ENCODE results near the gene LCLAT1.

The LCLAT1 gene

DNA sequence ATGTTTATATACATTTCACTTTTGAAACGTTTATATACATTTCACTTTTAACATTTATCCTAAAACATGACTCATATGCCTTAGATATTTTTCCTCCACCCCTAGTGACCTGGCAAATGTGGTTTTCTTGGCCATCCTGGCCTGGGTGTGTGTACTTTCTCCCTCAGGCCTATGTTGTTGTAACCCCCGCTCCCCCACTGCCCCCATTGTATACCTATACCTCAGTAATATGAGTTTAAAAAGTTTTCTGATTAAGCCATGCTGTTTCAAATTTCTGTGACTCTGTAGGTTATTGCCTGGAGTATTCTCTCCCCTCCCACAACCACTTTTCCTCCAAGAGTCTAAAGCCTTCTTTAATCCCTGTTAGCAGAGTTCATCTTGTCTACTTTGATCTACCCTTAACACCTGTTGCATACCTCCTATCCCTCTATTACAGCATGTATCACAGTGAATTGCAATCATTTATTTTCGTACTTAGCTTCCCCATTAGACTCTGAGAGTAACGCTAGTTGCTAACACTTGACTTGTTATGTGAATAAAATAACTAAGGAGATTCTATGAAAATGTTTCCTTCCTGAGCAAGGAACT is 67.9 kb downstream of the LCLAT1 start:
- no peak for DNase-seq (ENCODE audit: low read depth, low spot score)

DNA sequence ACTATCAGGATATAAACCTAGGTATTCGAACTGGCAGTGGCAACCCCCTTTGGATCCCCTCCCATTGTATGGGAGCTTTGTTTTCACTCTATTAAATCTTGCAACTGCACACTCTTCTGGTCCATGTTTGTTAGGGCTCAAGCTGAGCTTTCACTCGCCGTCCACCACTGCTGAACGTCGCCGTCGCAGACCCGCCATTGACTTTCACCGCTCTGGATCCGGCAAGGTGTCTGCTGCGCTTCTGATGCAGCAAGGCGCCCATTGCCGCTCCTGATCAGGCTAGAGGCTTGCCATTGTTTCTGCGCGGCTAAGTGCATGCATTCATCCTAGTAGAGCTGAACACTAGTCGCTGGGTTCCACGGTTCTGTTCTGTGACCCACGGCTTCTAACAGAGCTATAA is 69.1 kb downstream of the LCLAT1 start:
- DNase-seq (ENCODE audit: low read depth, low spot score), result no peak

DNA sequence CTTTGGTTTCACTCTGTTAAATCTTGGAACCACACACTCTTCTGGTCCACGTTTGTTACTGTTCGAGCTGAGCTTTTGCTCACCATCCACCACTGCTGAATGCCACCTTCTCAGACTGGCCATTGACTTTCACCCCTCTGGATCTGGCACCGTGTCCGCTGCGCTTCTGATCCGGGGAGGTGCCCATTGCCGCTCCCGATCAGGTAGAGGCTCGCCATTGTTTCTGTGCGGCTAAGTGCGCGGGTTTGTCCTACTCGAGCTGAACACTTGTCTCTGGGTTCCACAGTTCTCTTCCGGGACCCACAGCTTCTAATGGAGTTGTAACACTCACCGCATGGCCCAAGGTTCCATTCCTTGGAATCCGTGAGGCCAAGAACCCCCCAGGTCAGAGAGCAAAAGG is 72.8 kb downstream of the LCLAT1 start:
- DNase-seq (ENCODE audit: low read depth, low spot score), result no peak

- DNase-seq (ENCODE audit: low read depth, low spot score), result no peak
These were observed 75.4 kb downstream of the LCLAT1 start for GRCh38 chr2:30522421-30522820.

- DNase-seq (ENCODE audit: low read depth, low spot score), result peak; percentile 4
These were observed 80.4 kb downstream of the LCLAT1 start for GRCh38 chr2:30527411-30527810.

GRCh38 chr2:30527859-30528258 is 80.8 kb downstream of the LCLAT1 start:
- DNase-seq (ENCODE audit: low read depth, low spot score), result peak; percentile 2

DNA sequence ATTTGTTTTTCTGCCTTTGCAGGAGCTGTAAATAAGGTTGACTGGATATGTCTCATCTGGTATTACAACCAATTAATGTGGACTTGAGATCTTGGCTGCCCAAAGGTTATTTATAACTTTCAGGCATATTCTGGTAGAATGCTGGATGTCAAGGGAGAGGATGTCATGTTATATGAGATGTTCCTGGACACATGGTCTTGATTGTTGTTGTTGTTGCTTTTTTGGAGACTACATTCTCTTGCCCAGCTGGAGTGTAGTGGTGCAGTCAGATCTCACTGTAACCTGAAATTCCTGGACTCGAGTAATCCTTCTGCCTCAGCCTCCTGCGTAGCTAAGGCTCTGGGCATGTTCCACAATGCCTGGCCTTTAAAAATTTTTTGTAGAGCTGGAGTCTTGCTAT is 83.3 kb downstream of the LCLAT1 start:
- DNase-seq (ENCODE audit: low read depth, low spot score), result no peak

GRCh38 chr2:30541680-30542079 is 94.6 kb downstream of the LCLAT1 start:
- no peak for DNase-seq (ENCODE audit: low read depth, low spot score)

- no peak for DNase-seq (ENCODE audit: low read depth, low spot score)
These were observed 98.8 kb downstream of the LCLAT1 start for GRCh38 chr2:30545875-30546274.

GRCh38 chr2:30548386-30548785 is 101.3 kb downstream of the LCLAT1 start:
- no peak for DNase-seq (ENCODE audit: low read depth, low spot score)

DNA sequence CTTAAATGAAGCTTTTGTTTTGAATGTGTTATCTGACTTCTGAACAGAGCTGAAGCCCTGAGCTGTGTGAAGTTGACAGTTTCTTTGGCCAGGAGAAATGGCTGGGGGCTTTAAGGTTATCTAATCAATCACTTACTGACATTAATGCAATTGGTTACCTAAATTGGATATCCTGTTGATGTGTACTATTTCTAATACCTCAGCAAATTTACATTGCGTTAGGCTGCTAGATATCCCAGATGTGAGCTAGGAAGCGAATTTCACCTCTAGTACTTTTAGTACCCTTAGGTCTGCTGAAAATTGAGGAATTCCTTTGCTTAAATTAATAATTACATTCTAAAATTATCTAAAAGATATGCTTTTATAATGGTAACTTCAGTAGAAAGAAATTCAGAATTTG is 102.0 kb downstream of the LCLAT1 start:
- DNase-seq (ENCODE audit: low read depth, low spot score), result no peak

DNA sequence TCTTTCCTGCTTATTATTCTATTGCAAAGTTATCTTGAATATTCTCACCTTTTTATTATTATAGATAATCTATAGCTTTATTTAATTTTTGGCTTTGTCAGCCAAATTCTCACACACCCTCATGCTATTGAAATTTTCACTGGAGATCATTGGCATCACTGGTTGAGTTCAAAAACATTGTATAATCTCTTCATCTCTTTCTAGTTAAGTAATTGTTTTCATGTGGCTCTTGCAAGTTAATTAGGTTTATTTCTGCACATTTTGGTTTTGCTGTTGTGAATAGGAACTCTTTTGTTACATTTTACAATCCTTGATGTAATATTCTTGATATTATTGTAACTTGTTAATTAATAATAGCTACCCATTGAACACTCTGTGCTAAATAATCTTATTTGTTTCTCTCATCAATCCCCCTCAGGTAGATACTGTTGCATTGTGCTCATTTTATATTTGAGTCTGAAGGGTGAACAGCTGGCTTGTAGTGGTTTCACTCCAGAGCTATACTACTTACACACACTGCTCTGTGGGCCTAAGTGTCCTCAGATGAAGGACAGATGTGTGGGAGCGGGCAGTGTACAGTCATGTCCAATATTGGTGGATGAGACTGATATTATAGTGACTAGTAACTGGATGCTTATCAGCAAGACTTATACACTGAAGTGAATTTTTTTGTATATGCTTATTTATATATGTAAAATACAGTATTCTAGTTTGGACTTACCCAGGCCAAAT is 112.7 kb downstream of the LCLAT1 start:
- DNase-seq (ENCODE audit: low read depth, low spot score), result no peak

DNA sequence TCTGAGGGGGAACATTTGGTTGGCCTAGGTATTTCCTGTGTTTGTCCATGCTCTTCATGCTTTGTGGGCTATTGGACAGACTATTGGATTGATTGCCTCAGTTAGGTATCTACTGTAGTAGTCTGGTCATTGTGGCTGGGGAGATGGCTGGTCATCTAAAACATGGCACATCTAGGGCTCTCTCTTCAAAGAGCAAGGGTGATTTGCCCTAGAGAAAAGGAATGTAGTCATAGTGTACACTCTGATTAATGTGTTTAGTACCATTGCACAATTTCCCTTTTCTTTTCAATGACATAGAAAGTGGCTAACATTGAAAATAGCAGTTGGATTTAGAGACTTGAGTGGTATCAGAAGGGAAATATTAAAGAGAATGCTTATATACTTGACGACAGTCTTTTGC is 114.3 kb downstream of the LCLAT1 start:
- DNase-seq (ENCODE audit: low read depth, low spot score), result no peak

- no peak for DNase-seq (ENCODE audit: low read depth, low spot score)
These were observed 118.9 kb downstream of the LCLAT1 start for GRCh38 chr2:30565851-30566358.

- DNase-seq (ENCODE audit: low read depth, low spot score), result no peak
These were observed 119.6 kb downstream of the LCLAT1 start for GRCh38 chr2:30566631-30567030.

GRCh38 chr2:30567317-30567716 is 120.3 kb downstream of the LCLAT1 start:
- no peak for DNase-seq (ENCODE audit: low read depth, low spot score)

- DNase-seq (ENCODE audit: low read depth, low spot score), result no peak
These were observed 122.9 kb downstream of the LCLAT1 start for GRCh38 chr2:30569946-30570345.

DNA sequence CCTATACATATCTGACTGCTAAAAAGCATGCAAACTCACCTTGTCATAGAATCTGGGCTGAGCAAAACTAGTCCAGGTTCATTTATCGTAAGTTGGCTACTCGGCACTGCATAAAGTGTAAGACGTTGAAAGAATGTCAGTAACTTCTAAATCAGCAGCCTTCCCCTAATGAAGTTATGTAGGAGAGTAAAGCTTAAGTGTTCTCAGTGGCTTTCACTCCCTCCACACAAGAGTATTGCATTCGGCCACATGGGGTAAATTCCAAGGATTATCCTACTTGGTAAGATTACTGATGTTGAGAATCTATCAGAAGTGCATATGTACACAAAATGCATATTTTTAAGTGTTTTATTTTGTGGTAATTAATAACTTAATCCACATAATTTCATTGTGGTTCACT is 130.1 kb downstream of the LCLAT1 start:
- no peak for DNase-seq (ENCODE audit: low read depth, low spot score)

DNA sequence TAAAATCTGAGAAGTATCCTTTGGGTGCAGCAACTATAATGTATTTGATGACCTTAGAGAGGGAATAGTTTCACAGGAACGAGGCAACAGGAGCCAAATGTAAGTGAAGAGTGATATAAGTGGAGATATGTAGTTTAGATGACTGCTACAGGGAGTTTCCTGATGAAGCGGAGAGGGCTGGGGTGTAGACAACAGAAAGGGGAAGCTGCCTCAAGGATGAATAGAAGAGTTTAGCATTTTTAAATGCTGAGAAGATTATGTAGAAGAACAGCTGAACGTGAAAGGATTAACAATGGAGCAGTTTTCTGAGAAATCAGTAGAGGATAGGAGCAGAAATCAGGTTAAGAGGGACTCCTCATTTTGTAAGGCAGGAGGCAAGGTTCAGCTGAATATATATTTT is 133.3 kb downstream of the LCLAT1 start:
- DNase-seq (ENCODE audit: low read depth, low spot score), result no peak

DNA sequence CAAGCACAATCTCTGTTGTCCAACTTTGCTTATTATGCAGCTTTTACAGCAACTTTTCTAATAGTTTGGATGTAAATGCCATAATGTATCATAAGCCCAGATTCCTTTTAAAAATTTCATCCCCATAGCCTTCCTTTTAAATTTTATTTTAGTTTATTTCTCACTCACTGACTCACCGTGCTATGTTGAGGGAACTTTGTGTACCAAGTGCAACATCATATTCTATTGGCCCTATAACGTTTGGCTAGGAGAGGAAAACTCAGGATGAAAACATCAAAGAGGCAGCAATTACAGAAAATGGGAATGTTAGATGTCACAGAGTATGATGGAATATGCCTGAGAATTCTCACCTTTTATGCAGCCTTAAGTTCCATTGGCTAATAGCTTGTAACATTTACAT is 135.5 kb downstream of the LCLAT1 start:
- no peak for DNase-seq (ENCODE audit: low read depth, low spot score)

DNA sequence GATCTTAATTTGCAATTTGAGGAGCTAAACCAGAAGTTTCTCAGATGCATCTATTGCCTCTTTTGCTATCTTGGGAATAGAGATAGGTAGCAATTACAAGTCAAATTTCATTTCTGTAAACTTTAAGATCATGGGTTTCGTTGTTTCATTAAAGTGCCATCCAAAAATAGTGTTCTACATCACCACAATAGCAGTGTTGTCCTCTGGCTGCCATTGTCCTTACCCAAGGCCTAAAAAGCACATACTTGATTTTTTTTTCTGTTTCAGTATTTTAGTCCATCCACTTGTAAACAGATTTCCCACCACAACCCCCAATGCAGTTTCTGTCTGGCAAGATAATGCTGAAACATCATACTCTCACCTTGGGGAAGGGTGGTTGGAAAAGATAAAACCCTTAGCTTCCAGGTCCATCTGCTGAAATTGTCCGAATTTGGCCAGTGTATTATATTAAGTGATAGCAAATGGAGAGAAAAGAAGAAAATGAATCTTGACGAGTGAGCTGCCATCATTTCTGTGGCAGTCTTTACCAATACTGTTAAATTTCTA is 136.2 kb downstream of the LCLAT1 start:
- DNase-seq (ENCODE audit: low read depth, low spot score), result no peak

GRCh38 chr2:30584116-30584515 is 137.1 kb downstream of the LCLAT1 start:
- no peak for DNase-seq (ENCODE audit: low read depth, low spot score)

- DNase-seq (ENCODE audit: low read depth, low spot score), result no peak
These were observed 141.9 kb downstream of the LCLAT1 start for GRCh38 chr2:30588994-30589393.

All from astrocyte of the hippocampus (primary cell).